DOHH2 (cell line): Measurements from ENCODE around the gene ITGB7.
A peak's percentile ranks its signal among the peaks of the same experiment; 100 is the strongest.

ENCODE experiments used
- H3F3A ChIP-seq: fragments of 200-600 bp; sonication (generic), shearing (Covaris generic); 2 replicates; pipeline ENCODE4 v1.6.0; 2016; ENCODE audit warnings: antibody characterized with exemption, mild to moderate bottlenecking; ENCODE audit not compliant: control insufficient read depth, insufficient read depth
- H3K27ac ChIP-seq: fragments of 200-600 bp; sonication (generic); 2 replicates; pipeline ENCODE4 v1.5.1; 2014; ENCODE audit warnings: low read depth, mild to moderate bottlenecking, low read length, moderate library complexity
- H3K27me3 ChIP-seq: fragments of 200-600 bp; sonication (generic); 2 replicates; pipeline ENCODE4 v1.6.1; 2014; ENCODE audit warnings: mild to moderate bottlenecking, low read length, mixed read lengths; ENCODE audit not compliant: control insufficient read depth
- H3K36me3 ChIP-seq: fragments of 200-600 bp; sonication (generic); 2 replicates; pipeline ENCODE4 v1.6.1; 2014; ENCODE audit warnings: mild to moderate bottlenecking, low read length, moderate library complexity, mixed read lengths; ENCODE audit not compliant: control insufficient read depth
- H3K4me1 ChIP-seq: fragments of 200-600 bp; sonication (generic); 2 replicates; pipeline ENCODE4 v1.6.1; 2014; ENCODE audit warnings: mild to moderate bottlenecking, low read length, mixed read lengths; ENCODE audit not compliant: control insufficient read depth
- H3K4me2 ChIP-seq: fragments of 200-600 bp; sonication (generic); 2 replicates; pipeline ENCODE4 v1.6.0; 2014; ENCODE audit warnings: mild to moderate bottlenecking, low read length, moderate library complexity
- H3K4me3 ChIP-seq: fragments of 200-600 bp; sonication (generic); 2 replicates; pipeline ENCODE4 v1.5.1; 2014; ENCODE audit warnings: mild to moderate bottlenecking, low read length, mixed read lengths
- H3K79me2 ChIP-seq: fragments of 200-600 bp; sonication (generic); 2 replicates; pipeline ENCODE4 v1.6.1; 2014; ENCODE audit warnings: mild to moderate bottlenecking, low read length, mixed read lengths; ENCODE audit not compliant: control insufficient read depth
- H3K9me2 ChIP-seq: fragments of 200-600 bp; sonication (generic); replicated peaks from 2 replicates; pipeline ENCODE4 v1.6.1; 2014; ENCODE audit warnings: mild to moderate bottlenecking, low read length, mixed read lengths; ENCODE audit not compliant: control insufficient read depth
- H3K9me3 ChIP-seq: fragments of 200-600 bp; sonication (generic); 2 replicates; pipeline ENCODE4 v1.6.1; 2014; ENCODE audit warnings: antibody characterized with exemption, low read length, mixed read lengths; ENCODE audit not compliant: control insufficient read depth, insufficient read depth
- H4K20me1 ChIP-seq: fragments of 200-600 bp; sonication (generic); 2 replicates; pipeline ENCODE4 v1.6.0; 2014; ENCODE audit warnings: low read depth, mild to moderate bottlenecking, antibody characterized with exemption, low read length, moderate library complexity; ENCODE audit not compliant: control insufficient read depth, insufficient read depth
- EZH2phosphoT487 ChIP-seq: fragments of 200-600 bp; sonication (generic); IDR thresholded peaks from 2 replicates; pipeline ENCODE4 v1.6.1; 2017; ENCODE audit warnings: borderline replicate concordance, mild to moderate bottlenecking, antibody characterized with exemption, low read length, moderate library complexity, mixed read lengths
- TF ChIP-seq, protein P1 (sequence below): fragments of 200-600 bp; sonication (generic); IDR thresholded peaks from one replicate; pipeline ENCODE4 v1.5.1; 2014; ENCODE audit warnings: antibody characterized with exemption, mild to moderate bottlenecking, low read depth, low read length; ENCODE audit not compliant: poor library complexity, severe bottlenecking

The ITGB7 gene

DNA sequence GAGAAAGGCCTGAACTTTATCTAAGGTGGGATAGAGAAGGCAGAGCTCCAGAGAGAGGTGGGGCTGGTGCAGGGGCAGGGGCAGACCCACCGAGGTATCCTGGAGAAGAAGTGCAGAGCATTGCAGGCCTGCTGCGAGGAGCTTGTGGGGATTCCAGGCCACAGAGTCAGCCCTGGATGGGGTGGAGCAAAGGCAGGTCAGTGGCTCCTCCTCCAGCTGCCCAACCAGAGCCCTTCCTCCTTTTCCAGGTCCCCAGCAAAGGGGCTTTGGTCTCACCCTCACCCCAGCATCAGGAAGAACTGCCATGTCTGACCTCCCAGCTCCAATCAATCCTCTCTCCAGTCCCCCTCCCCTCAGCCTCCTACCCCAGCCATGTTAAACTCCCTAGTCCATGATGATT lies 46.4 kb downstream of the ITGB7 start:
- H3K9me2 ChIP-seq, result no peaks in the 10 kb centered on the region
- H3K4me2 ChIP-seq, result no peak overlapping the region
- no peak overlapping the region for H3K27ac ChIP-seq
- no peaks in the 10 kb centered on the region for H4K20me1 ChIP-seq
- H3K79me2 ChIP-seq, result no peaks in the 10 kb centered on the region
- H3K36me3 ChIP-seq, result no peaks in the 10 kb centered on the region
- no peaks in the 10 kb centered on the region for H3K27me3 ChIP-seq
- peaks cover 3% of the 10 kb centered on the region; the same call in 1 of the 2 replicates for H3F3A ChIP-seq
- no peak for TF ChIP-seq EZH2phosphoT487
- TF ChIP-seq, protein P1, sequence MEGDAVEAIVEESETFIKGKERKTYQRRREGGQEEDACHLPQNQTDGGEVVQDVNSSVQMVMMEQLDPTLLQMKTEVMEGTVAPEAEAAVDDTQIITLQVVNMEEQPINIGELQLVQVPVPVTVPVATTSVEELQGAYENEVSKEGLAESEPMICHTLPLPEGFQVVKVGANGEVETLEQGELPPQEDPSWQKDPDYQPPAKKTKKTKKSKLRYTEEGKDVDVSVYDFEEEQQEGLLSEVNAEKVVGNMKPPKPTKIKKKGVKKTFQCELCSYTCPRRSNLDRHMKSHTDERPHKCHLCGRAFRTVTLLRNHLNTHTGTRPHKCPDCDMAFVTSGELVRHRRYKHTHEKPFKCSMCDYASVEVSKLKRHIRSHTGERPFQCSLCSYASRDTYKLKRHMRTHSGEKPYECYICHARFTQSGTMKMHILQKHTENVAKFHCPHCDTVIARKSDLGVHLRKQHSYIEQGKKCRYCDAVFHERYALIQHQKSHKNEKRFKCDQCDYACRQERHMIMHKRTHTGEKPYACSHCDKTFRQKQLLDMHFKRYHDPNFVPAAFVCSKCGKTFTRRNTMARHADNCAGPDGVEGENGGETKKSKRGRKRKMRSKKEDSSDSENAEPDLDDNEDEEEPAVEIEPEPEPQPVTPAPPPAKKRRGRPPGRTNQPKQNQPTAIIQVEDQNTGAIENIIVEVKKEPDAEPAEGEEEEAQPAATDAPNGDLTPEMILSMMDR, result no peak
- H3K4me1 ChIP-seq, result peaks cover 10% of the 10 kb centered on the region
- H3K9me3 ChIP-seq, result no peaks in the 10 kb centered on the region
- H3K4me3 ChIP-seq, result no peak overlapping the region

DNA sequence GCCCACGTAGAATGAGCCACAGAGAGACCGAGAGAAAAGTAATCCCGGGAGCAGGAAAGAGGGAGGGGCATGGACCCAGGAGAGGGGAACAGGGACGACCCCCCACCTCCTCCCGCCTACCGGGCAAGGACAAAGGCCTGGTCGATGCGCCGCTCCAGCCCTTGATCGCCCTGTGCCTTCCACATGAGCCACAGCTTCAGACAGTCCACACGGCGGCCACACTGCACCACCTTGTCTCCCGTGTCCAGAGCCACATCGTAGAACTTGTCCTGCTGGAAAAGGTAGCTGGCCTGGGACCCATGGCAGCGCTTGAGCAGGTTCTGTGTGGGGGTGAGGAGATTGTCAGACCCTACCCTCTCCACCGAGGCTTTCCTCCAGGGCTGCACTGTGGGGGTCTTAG lies 47.1 kb downstream of the ITGB7 start:
- no peaks in the 10 kb centered on the region for H3K27me3 ChIP-seq
- no peak overlapping the region for H3K27ac ChIP-seq
- H3K9me2 ChIP-seq, result no peaks in the 10 kb centered on the region
- H3K9me3 ChIP-seq, result no peaks in the 10 kb centered on the region
- H3F3A ChIP-seq, result peaks cover 3% of the 10 kb centered on the region; the same call in 1 of the 2 replicates
- H3K79me2 ChIP-seq, result no peaks in the 10 kb centered on the region
- no peaks in the 10 kb centered on the region for H3K36me3 ChIP-seq
- peaks cover 10% of the 10 kb centered on the region for H3K4me1 ChIP-seq
- TF ChIP-seq EZH2phosphoT487, result no peak
- TF ChIP-seq, protein P1, result no peak
- H4K20me1 ChIP-seq, result no peaks in the 10 kb centered on the region
- H3K4me2 ChIP-seq, result no peak overlapping the region
- H3K4me3 ChIP-seq, result no peak overlapping the region

DNA sequence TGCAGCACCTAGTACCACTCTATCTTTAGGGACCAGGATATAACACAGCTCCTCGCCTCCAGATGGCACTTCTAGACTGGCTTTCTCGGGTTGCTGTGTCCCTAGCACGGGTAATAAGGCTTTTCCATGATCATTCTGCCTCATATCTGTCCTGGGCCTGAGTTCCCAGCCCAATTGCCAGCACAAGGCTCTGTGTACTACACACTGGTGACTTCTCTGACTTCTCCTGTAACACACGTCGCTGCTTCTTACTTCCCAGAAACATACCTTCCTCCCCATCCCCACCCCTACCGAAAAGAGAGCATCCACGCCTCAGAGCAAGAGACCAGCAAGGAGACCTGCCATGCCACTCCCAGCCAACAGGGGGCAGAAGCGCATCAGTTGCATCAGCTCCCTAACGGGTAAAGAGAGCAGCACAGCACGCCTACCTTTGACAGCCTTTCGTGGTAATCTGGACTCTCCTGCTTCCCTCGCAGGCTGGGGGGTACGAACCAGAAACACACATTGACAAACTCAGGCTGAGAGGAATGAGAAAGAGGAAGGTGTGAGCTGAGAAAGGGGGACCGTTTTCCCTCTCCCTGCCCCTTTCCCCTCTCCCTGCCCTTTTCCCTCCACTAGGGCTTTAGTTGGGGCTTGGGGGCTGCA lies 47.7 kb downstream of the ITGB7 start:
- peaks cover 3% of the 10 kb centered on the region; the same call in 1 of the 2 replicates for H3F3A ChIP-seq
- peak overlapping the region; percentile 83 for H3K4me2 ChIP-seq
- no peaks in the 10 kb centered on the region for H3K9me3 ChIP-seq
- H3K27me3 ChIP-seq, result no peaks in the 10 kb centered on the region
- H3K4me1 ChIP-seq, result peaks cover 10% of the 10 kb centered on the region
- no peaks in the 10 kb centered on the region for H3K36me3 ChIP-seq
- H3K27ac ChIP-seq, result no peak overlapping the region
- no peaks in the 10 kb centered on the region for H4K20me1 ChIP-seq
- no peak for TF ChIP-seq EZH2phosphoT487
- TF ChIP-seq, protein P1, result peak; percentile 99
- peak overlapping the region; percentile 57 for H3K4me3 ChIP-seq
- no peaks in the 10 kb centered on the region for H3K79me2 ChIP-seq
- H3K9me2 ChIP-seq, result no peaks in the 10 kb centered on the region

DNA sequence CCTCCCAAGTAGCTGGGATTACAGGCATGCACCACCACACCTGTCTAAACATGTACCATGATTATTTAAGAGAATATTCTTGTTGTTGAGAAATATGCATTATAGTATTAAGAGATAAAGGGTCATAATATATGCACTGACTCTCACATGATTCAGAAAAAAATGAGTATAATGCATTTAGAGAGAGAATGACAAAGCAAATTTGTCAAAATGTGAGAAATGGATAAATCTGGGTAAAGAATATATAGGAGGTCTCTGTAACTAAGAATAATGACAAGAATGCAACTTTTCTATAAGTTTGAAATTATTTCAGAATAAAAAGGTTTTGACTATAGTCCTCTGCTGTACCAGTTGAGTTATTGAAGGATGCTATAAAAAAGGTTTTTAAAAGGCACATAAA lies 54.7 kb downstream of the ITGB7 start:
- Histone ChIP-seq H3K4me3 (no peak overlapping the region), H3K79me2 (no peaks in the 10 kb centered on the region), H3K9me2 (no peaks in the 10 kb centered on the region), H3K36me3 (no peaks in the 10 kb centered on the region), H4K20me1 (no peaks in the 10 kb centered on the region), H3F3A (peaks cover 3% of the 10 kb centered on the region), H3K27ac (no peak overlapping the region), H3K4me2 (no peak overlapping the region), H3K27me3 (0 out of 2 replicates have a peak, but pooled peaks cover 3% of the 10 kb centered on the region), H3K9me3 (no peaks in the 10 kb centered on the region), H3K4me1 (no peaks in the 10 kb centered on the region)
- TF ChIP-seq, protein P1, result no peak
- TF ChIP-seq EZH2phosphoT487, result no peak
